Vagina (tissue), 2 donors: ENCODE measurements around the gene PROSER2. TPM values are rescaled to one million over a fixed set of nuclear protein-coding genes. Genes with fewer than 3 reads are reported as not detected.

ENCODE experiments used
- DNase-seq, 2 donors: peaks; one replicate each; pipeline ENCODE4 v3.0.0-alpha.2; 2017; ENCODE audit errors: extremely low spot score in 2 of 2
- H3K27ac ChIP-seq: fragments of 200-600 bp; sonication (generic); one replicate; pipeline ENCODE4 v1.5.1; 2019
- H3K27me3 ChIP-seq: fragments of 200-600 bp; sonication (generic); one replicate; pipeline ENCODE4 v1.5.1; 2019
- H3K36me3 ChIP-seq, 2 donors: fragments of 200-600 bp; sonication (generic); one replicate each; pipeline ENCODE4 v1.5.1; 2017 to 2019
- H3K4me1 ChIP-seq: fragments of 200-600 bp; sonication (generic); one replicate; pipeline ENCODE4 v1.5.1; 2019
- H3K4me3 ChIP-seq, 2 donors: fragments of 200-600 bp; sonication (generic); 1 replicate in 1 of 2; 2 replicates in 1 of 2; pipeline ENCODE4 v1.5.1; 2016 to 2019
- H3K9me3 ChIP-seq: fragments of 200-600 bp; sonication (generic); one replicate; pipeline ENCODE4 v1.5.1; 2019
- POLR2A ChIP-seq, 2 donors: fragments of 450-650 bp; IDR thresholded peaks; one replicate each; pipeline ENCODE4 v1.6.1; 2017; ENCODE audit warnings: antibody characterized with exemption in 2 of 2, mild to moderate bottlenecking in 2 of 2, moderate library complexity in 2 of 2
- POLR2AphosphoS5 ChIP-seq, 2 donors: sonication (generic); formaldehyde crosslinking; IDR thresholded peaks; one replicate each; pipeline ENCODE4 v1.9.0; 2017; ENCODE audit warnings: antibody characterized with exemption in 2 of 2, mild to moderate bottlenecking in 2 of 2, low read depth in 1 of 2; ENCODE audit not compliant: insufficient read depth in 1 of 2
- intact Hi-C: fragments of 100-400 bp; cut with DNase I; formaldehyde crosslinking; loops from one replicate; pipeline ENCODE4 v1.15.1; 2023
- total RNA-seq: library from RNA; depleted of rRNA; stranded (reverse); fragments of >200 nt; gene quantifications from one replicate; pipeline ENCODE4 v1.2.3, GENCODE V29; 2016
- TF ChIP-seq, protein P1 (sequence below), 3 experiments: fragments of 450-650 bp in 2 of 3; fragments of 200-600 bp in 1 of 3; sonication (generic) in 1 of 3; IDR thresholded peaks; one replicate each; pipeline ENCODE4 v1.5.1; 2017 to 2019; ENCODE audit warnings: antibody characterized with exemption in 3 of 3, mild to moderate bottlenecking in 2 of 3, moderate library complexity in 2 of 3

The PROSER2 gene
- total RNA-seq, 1 donor from 2014 or later = 8.1 TPM

- intact Hi-C loops = no loop called here
- peaks cover 0 to 33% of the 10 kb centered on the region in 2 donors for H3K36me3 ChIP-seq
Measured at GRCh38 chr10:11919271-11919670, 96.1 kb downstream of the PROSER2 start.

More at GRCh38 chr10:11919271-11919670, 96.1 kb downstream of the PROSER2 start:
- Histone ChIP-seq H3K27me3 (no peaks in the 10 kb centered on the region), H3K4me1 (no peaks in the 10 kb centered on the region), H3K4me3 (no peak overlapping the region), H3K9me3 (no peaks in the 10 kb centered on the region), H3K27ac (no peak overlapping the region)
- DNase-seq = peak in 1 of 2 donors; percentile 42
- TF ChIP-seq POLR2AphosphoS5 (IDR thresholded peaks at IDR 0.05; ENCODE audit: insufficient read depth in 1 of 2, low read depth in 1 of 2) (no peak), POLR2A (IDR thresholded peaks at IDR 0.05) (no peak)
- TF ChIP-seq, protein P1, sequence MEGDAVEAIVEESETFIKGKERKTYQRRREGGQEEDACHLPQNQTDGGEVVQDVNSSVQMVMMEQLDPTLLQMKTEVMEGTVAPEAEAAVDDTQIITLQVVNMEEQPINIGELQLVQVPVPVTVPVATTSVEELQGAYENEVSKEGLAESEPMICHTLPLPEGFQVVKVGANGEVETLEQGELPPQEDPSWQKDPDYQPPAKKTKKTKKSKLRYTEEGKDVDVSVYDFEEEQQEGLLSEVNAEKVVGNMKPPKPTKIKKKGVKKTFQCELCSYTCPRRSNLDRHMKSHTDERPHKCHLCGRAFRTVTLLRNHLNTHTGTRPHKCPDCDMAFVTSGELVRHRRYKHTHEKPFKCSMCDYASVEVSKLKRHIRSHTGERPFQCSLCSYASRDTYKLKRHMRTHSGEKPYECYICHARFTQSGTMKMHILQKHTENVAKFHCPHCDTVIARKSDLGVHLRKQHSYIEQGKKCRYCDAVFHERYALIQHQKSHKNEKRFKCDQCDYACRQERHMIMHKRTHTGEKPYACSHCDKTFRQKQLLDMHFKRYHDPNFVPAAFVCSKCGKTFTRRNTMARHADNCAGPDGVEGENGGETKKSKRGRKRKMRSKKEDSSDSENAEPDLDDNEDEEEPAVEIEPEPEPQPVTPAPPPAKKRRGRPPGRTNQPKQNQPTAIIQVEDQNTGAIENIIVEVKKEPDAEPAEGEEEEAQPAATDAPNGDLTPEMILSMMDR (IDR thresholded peaks at IDR 0.05) = no peak

Other genes starting within 250 kb of the PROSER2 start
- gene USP6NL, start 211.7 kb upstream of the PROSER2 start, total RNA-seq = 23.3 TPM
- gene ECHDC3, start 81.0 kb upstream of the PROSER2 start, total RNA-seq = 44.2 TPM
- 21.6 TPM for gene UPF2, start 219.5 kb downstream of the PROSER2 start, total RNA-seq
- 13.3 TPM for gene DHTKD1, start 245.6 kb downstream of the PROSER2 start, total RNA-seq